AG04449 (cell line): Measurements from ENCODE around the gene PZP.

ENCODE experiments used
- CTCF ChIA-PET: fragments of 350-600 bp; formaldehyde crosslinking; extraction: SDS; loops from one replicate; lab custom pipeline; 2021; ENCODE audit warnings: antibody characterized with exemption; lab: Yijun Ruan, JAX
- POLR2A ChIA-PET: fragments of 400-600, 350-600 bp; formaldehyde crosslinking; extraction: SDS; loops from one replicate; lab custom pipeline; 2020; ENCODE audit warnings: antibody characterized with exemption, inconsistent platforms; lab: Yijun Ruan, JAX
- DNase-seq: peaks from one replicate; pipeline ENCODE4 v3.0.0-alpha.2; 2010; ENCODE audit warnings: low read depth, low spot score
- H3K4me3 ChIP-seq: 2 replicates; pipeline ENCODE4 v1.5.1; 2011; ENCODE audit warnings: low read depth, mild to moderate bottlenecking, control low read depth, low read length
- TF ChIP-seq, protein P1 (sequence below): IDR thresholded peaks from one replicate; pipeline ENCODE4 v1.5.1; 2011; ENCODE audit warnings: mild to moderate bottlenecking, moderate library complexity, low read length, control low read depth, inconsistent platforms; ENCODE audit not compliant: insufficient read depth; ENCODE audit errors: missing control alignments

PZP gene

DNA sequence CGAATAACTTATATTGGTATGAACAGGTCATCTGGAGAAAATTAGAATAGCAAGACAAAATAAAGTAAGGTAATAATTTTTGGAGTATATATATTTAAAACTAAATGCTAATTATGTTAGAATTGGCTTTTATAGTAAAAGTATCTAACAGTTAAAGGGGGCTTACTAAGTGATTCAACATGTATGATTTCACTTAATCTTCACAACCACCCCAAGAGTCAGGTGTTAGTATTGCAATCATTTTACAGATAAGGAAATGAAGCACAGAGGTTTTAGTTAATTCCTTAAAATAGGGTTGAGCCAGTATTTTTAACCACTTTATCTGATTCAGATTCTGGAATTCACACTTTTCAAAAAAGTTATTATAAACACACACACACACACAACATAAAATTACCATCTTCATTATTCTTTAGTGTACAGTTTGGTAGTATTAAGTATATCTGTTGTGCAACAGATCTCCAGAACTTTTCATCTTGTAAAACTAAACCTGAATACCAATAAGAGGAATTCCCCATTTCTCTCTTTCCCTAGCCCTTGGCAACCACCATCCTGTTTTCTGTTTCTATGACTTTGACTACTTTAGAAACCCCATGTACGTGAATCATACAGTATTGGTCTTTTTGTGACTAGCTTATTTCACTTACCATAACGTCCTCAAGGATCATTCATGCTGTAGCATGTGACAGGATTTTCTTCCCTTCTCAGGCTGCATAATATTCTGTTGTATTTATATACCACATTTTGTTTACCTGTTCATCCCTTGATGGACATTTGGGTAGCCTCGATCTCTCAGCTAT, 104.9 kb downstream of the PZP start:
- DNase-seq = no peak
- CTCF ChIA-PET = no interaction called here
- H3K4me3 ChIP-seq = no peak overlapping the region
- TF ChIP-seq, protein P1, sequence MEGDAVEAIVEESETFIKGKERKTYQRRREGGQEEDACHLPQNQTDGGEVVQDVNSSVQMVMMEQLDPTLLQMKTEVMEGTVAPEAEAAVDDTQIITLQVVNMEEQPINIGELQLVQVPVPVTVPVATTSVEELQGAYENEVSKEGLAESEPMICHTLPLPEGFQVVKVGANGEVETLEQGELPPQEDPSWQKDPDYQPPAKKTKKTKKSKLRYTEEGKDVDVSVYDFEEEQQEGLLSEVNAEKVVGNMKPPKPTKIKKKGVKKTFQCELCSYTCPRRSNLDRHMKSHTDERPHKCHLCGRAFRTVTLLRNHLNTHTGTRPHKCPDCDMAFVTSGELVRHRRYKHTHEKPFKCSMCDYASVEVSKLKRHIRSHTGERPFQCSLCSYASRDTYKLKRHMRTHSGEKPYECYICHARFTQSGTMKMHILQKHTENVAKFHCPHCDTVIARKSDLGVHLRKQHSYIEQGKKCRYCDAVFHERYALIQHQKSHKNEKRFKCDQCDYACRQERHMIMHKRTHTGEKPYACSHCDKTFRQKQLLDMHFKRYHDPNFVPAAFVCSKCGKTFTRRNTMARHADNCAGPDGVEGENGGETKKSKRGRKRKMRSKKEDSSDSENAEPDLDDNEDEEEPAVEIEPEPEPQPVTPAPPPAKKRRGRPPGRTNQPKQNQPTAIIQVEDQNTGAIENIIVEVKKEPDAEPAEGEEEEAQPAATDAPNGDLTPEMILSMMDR = no peak
- POLR2A ChIA-PET = no interaction called here

DNA sequence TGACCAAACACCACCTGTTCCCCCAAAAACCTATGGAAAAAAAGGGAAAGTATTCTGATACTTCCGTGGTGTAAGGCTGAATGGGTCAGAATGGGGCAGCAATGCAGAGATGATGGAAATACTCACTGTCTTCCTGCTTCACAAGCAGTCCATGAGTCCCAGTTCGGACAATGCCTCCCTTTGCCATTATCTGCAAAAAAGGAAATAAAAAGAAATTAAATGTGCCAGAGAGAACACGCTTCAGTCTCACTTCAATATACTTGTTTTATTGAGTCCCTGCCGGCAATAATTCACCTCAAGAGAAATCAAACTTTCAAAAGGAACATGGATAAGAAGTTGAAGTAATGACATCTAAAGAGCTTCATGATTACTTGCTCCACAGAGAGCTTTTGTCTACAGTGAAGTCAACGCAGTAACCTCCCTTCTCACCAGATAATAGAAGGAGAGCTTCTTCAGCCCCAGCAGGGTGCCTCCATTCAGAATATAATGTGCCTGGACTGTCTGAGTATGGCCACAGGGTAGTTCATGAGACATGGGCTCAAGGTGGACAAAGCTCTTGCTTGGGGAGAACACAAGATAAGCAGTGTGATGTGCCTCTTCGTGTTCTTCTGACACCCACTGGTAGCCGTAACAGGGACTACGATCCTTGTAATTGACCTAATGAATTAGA, 107.0 kb downstream of the PZP start:
- DNase-seq = no peak
- no peak overlapping the region for H3K4me3 ChIP-seq
- POLR2A ChIA-PET = no interaction called here
- TF ChIP-seq, protein P1 = no peak
- CTCF ChIA-PET = no interaction called here

DNA sequence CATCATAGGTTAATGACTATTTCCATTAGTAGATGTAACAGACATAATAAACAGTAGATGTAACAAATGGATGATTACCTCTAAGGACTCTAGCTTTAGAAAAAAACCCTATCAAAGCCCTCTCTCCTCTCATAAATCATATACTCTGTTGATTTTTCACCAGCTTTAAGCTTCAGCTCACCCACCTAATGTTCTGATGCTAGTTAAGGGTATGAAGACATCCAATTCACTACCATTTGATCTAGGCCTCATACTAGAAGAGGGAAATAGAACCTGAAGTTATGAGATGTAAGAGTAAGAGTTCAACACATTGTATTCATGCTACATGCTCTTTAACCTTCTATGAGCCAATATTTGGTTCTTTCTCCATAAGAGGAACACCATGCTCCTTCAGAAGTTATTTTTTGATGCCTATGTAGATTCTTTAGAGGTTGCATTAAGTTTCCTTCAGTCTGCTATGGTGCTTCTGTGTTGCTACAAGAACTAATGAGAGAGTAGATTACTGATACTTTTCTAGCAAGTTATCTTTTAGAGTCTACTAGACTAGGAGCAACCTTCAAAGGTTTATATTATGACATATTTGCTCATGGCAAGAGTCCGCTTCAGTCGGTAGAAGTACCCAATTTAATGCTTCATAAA, 108.5 kb downstream of the PZP start:
- no peak for DNase-seq
- TF ChIP-seq, protein P1 = no peak
- ChIA-PET POLR2A (no interaction called here), CTCF (no interaction called here)
- no peak overlapping the region for H3K4me3 ChIP-seq
